ENCODE measurements around the gene BTK.

Gene BTK

DNA sequence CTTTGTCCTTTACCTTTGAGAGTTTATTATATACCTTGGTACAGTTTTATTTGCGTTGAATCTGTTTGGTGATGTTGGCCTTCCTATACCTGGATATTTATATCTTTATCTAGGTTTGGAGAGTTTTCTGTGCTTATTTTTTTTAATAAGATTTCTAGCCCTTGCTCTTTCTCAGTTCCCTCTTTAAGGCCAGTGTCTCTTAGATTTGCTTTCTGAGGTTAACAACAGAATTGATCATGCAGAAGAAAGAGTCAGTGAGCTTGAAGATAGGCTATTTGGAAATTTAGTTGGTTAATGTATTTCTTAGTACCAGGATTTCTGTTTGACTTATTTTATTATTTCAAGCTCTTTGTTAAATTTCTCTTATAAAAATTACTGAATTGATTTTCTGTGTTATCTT lies 82.2 kb downstream of the BTK start:
- no peak for DNase-seq

Data from stimulated activated CD4-positive, alpha-beta T cell treated with anti-CD3 and anti-CD28 coated beads, Interleukin-2, amount 100 ng/mL, for 48 hours (primary cell).